Cerebellar cortex (tissue), 1 donor: ENCODE data around the gene NOX5.
A peak's percentile ranks its signal among the peaks of the same experiment; 100 is the strongest.

Experiments used
- DNase-seq: peaks from one replicate; pipeline ENCODE4 v3.0.0-alpha.2; 2015; ENCODE audit warnings: low spot score

The NOX5 gene

DNA sequence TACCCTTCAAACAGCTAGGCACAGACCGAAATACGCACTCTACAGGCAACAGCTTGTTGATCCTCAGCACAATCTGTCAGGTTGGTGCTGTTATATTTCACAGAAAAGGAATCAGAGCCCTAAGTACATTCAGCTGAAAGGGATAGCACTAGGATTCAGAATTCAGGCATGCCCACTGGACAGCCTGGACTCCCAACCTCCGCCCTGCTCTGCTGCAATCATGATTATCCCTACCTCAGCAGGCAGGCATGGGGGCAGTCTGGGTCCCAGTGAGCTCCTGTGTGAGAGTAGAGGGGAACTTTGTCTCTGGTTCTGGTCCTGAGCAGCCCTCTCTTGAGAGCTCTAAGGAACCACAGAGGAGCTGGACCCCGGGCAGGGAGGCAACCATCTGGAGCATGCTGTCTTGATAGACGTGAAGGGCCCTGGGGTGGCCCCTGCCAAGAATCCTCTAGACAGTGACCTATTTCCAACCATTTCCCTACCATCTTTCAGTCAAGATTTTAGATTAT lies 23.4 kb upstream of the NOX5 start:
- peak; percentile 22 for DNase-seq

DNA sequence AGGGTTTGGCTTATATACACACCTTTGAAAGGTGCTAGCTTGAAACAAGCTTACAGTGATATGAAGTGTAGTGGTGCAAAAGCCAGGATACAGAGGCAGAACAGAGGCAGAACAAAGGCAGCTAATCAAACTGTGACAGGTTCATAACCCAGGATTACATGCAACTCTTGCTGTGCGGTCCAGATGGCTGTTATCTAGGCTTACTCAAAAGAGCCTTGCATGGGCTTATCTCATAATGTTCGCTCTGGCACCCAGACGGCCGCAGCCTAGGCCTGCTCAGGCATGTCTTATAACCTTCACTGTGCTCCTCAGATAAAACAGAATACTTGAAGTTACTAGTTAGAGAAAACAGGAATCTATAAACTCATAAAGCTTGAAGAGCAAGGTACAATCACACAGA lies 22.8 kb upstream of the NOX5 start:
- peak; percentile 80 for DNase-seq

GRCh38 chr15:68992696-68993095 lies 21.8 kb upstream of the NOX5 start:
- DNase-seq: no peak

DNA sequence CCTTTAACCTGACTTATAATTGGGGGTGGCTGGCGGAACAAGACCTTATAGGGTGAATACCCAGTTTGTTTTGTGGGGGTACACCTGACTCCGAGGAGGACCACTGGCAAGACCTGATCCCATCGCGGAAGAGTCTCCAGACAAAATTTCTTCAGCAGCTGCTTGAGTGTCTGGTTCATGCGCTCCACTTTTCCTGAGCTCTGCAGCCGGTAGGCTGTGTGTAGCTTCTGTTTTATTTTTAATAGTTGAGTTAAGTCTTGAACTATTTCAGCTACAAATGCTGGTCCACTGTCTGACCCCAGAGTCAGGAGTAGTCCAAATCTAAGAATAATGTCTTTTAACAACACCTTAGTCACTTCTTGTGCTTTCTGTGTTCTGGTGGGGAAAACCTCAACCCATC lies 21.2 kb upstream of the NOX5 start:
- DNase-seq: no peak

DNA sequence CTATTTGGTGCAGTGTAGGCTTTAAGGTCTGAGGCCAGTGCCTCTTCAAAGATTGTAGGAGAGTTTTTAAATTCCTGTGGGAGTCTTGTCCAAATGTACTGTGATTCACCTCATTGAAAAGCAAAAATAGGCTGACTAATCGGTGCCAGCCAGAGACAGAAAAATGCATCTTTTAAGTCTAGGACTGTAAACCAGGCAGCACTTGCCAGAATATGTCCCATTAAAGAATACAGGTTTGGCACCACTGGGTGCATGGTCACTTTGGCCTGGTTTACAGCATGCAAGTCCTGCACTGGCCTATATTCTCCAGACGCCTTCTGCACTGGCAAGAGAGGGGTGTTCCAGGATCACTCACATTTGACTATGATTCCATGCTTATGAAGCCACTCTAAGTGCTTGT lies 20.3 kb upstream of the NOX5 start:
- no peak for DNase-seq

DNA sequence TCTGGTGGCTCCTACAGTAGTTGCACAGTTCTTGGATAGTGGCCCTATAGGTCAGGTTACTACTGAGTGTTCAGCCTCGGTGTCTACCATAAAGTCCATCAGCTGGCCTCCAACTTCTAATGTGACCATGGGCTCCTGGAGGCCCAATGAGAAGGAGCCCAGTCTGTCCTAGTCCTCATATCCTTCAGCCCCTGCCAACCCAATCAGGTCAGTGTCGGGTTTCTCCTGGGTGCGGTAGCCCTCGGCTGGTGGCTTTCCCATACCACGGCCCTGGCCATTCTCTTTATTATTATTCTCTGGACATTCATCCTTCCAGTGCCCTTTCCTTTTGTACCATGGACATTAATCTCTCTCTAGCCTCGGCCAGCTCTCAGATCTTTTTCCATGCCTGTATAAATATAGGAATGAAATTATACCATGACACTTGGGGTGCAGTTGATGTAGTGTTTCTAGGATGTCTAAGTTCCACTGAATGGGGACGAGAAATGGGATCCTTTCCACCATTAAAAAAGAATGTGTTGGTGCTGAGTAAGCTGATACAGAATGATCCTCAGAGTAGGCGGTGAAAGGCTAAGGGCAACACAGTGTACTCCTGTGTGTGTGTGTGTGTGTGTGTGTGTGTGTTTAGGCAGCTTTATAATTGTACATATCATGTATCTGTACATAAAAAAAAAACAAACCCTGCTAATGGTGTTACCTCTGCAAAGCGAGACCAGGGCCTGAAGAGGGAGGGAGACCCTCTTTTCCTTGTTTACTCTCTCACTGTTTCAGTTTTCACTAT lies 19.3 kb upstream of the NOX5 start:
- no peak for DNase-seq

DNA sequence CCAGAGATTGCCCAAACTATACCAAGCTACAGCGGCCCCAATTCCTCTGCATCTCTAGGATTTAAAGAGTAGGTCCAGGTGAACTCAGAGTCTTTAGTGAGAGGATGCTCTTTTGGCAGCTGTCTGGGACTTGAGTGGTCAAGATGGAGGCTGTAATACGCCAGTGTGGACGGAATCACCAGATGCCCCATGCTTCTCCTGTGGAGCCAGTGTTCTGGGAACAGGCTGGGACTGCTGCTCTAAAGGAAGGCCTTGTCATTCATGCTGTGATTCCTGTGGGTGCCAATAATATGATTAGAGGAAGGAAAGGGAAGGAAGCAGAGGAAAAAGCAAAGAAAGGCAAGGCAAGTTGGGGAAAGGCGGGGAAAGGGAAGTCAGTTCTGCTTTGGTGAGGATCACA lies 17.4 kb upstream of the NOX5 start:
- DNase-seq: no peak

- DNase-seq: no peak
Measured at GRCh38 chr15:68997930-68998777, 16.3 kb upstream of the NOX5 start.

DNA sequence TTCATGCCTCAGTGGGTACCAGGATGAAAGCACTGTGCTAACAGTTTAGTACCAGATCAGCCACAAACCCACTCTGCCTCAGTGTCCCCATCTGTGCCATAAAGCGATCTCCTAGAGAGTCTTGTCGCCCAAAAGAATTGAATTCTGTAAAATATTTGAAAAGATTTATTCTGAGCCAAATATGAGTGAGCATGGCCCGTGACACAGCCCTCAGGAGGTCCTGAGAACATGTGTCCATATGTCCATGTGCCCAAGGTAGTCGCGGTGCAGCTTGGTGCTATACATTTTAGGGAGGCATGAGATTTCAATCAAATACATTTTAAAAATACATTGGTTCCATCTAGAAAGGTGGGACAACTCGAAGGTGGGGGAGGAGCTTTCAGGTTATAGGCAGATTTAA lies 15.4 kb upstream of the NOX5 start:
- no peak for DNase-seq

DNA sequence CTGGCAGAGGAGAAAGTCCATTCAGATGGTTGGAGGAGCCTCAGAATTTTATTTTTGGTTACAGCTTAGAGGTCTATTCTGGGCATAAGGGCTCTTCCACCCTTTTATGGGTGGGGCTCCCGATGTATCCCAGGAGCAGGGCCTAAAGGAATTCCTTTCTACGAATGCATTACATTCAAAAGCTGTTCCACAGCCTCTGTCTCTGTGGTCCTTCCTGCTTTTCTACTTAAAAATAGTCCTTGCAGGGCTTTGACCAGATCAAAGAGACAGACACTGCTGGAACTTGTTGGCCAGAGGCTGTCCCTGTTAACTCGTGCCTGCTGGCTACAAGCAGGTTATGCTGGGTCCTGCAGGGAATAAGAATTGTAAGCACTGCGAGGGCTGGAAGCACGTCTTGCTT lies 14.4 kb upstream of the NOX5 start:
- DNase-seq: no peak

DNA sequence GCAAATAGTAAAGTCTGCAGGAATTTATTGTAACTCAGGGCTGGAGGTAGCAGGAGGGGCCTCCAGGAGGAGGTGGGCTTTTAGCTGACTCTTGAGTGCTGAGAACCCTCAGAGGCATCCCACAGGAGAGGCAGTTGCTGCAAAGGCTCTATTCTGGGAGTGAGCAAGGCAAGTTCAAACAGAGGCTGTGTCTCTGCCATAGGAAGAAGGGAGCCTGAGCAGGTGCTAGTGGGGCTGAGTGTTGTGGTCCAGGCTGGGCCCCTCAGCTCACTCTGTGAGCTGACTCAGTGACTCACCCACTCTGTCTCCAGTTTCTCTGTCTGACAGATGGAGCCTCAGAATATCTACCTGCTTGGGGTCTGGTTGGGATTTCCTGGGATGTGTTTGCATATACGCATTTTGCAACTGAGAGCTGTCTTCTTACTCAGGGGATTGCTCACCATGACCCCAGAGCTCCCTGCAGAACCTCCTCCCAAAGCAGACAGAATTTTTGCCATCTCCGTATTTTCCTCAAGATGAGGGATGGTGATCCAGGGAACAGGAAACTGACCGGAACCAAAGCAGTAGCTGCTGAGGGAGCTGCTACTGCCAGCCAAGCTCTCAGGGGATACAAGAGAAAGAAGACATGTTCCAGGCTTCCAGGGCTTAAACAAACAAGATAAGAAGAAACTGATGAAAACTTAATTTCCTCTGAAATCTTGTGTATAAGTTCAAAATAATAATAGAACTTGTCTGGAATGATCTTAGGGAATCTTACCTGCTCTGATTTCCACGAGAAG lies 13.6 kb upstream of the NOX5 start:
- no peak for DNase-seq

GRCh38 chr15:69002783-69003182 lies 11.7 kb upstream of the NOX5 start:
- no peak for DNase-seq

DNA sequence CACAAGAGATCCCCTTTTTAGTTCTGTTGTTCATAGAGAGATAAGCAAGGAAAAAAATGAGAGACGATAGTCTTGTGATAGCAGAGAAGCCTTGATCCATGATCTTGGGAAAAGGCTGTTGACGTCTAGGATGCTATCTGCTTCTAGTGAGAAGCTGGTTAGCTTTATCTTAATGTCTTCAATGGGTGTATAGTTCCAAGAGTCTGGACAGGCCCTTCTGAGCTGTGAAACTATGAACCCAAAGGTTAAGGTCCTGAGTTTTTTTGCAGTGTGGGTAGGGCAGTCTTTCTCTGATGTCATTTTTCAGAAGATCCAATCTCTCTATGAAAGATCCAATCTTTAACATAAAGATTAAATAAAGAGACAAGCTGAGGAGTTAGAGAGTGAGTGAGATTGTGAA lies 10.5 kb upstream of the NOX5 start:
- DNase-seq: no peak

DNA sequence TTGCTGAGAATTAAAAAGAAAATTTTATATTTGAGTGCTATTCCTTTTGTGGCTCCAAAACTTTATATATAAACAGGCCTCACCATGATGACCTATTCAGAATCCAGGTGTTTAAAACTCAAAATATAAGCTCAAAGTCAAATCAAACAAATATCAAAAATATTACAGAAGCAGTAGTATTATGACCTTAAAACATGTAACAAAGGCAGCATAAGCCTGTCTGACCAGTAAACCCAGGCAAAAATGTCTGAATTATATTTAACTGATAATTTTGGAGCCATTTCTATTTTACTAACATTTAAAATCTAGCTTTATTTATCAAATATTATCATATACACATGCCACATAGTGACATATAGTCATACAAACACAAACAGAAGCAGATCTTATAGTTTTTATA lies 6.4 kb upstream of the NOX5 start:
- no peak for DNase-seq

GRCh38 chr15:69009341-69009740 lies 5.2 kb upstream of the NOX5 start:
- DNase-seq: no peak

- DNase-seq: no peak
Measured at GRCh38 chr15:69011641-69012040, 2.9 kb upstream of the NOX5 start.

- no peak for DNase-seq
Measured at GRCh38 chr15:69012761-69013364, 1.6 kb upstream of the NOX5 start.

DNA sequence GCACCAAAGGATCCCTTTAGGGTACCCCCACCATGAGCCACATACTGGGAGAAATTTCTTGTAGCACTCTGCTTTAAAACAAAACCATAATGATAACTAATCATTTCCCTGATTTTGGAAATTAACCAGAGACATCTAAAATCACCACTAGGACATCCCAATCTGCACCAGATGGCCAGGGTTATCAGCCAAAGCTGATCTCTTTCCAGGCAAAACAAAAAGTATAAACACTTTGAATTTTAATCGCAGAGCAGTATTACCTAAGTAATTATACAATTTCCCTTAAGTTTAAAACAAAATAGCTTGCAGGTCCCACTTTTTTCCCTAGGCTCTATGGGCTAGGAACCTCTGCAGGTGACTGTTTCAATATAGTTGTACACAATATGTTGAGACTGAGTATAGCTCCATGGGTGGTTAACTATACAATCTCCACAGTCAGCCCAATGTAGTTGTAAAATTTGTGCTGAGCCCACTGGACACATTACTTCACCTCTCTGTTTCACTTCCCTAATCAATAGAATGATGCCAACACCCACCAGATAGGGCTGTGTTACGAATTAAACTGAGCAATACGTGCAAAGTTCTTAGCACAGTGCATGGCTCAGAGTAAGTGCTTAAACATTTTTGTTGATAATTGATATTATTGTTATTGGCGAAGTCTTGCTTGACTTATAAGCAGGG lies 629 bp upstream of the NOX5 start:
- DNase-seq: peak; percentile 29

- DNase-seq: no peak
Measured at GRCh38 chr15:69015591-69015990, 1.1 kb downstream of the NOX5 start.

DNA sequence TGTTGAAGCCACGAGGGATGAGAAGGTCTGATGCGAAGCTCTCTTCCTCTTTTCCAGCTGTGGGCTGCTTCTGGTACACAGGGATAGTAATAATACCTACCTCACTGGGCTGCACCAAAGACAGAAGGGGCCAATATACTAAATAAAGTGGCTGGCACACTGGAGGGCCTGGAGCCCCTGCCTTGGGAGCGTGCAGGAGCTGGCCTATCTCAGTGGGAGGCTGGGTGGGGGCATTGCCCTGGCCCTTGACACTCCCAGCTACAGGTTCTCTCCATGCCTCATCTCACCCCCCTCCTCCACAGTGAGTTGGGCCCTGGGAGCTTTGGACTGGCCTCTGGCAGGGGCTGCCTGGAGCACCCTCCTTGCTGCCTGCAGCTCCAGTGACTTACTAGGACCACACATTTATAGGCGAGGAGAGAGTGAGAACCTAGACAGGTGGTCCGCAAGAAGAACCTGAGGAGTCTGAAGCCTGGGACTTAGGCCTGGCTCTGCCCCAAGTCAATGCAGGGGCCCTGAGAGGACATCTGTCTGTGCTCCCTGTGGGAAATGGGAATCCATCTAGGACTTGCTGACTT lies 1.6 kb downstream of the NOX5 start:
- DNase-seq: no peak

DNA sequence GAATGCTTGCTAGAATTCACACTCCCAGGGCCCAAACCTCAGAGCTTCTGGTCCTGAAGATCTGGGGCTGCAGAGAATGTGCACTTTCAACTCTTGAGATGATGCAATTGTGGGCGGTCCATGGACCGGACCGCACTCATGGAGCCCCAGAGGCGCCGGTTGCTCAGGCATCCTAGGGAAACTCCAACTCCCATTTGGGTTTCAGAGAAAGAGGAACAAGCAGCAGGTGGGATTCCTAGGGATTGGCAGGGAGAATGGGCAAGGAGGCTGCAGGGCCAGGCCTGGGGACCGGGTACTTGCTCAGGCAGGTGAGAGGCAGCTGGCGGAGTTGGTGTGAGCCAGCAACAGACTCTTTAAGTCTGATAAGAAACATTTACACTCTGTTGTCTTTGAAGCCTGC lies 3.5 kb downstream of the NOX5 start:
- no peak for DNase-seq
